Progenitor cell of endocrine pancreas (in vitro differentiated cells): ENCODE measurements around the gene PEAR1. TPM values are rescaled to one million over a fixed set of nuclear protein-coding genes. Genes with fewer than 3 reads are reported as not detected.

Experiments
- DNase-seq: peaks from one replicate; pipeline ENCODE4 v3.0.0; 2021; ENCODE audit warnings: low spot score; ENCODE audit not compliant: unreplicated experiment
- H3K27ac Mint-ChIP-seq: 2 replicates; pipeline ENCODE4 v1.8.0; 2021; ENCODE audit warnings: mild to moderate bottlenecking, moderate library complexity, mixed read lengths
- H3K27me3 Mint-ChIP-seq: 2 replicates; pipeline ENCODE4 v1.8.0; 2021; ENCODE audit warnings: mixed read lengths
- H3K36me3 Mint-ChIP-seq: 2 replicates; pipeline ENCODE4 v1.8.0; 2022; ENCODE audit warnings: mixed read lengths; ENCODE audit not compliant: insufficient read depth
- H3K4me1 Mint-ChIP-seq: 2 replicates; pipeline ENCODE4 v1.8.0; 2021; ENCODE audit warnings: low read depth, mixed read lengths
- H3K4me3 Mint-ChIP-seq: 2 replicates; pipeline ENCODE4 v1.8.0; 2021; ENCODE audit warnings: low read depth, mild to moderate bottlenecking, moderate library complexity, mixed read lengths
- H3K9me3 Mint-ChIP-seq: 2 replicates; pipeline ENCODE4 v1.8.0; 2021; ENCODE audit warnings: low read depth, mixed read lengths
- total RNA-seq: library from RNA; stranded (reverse); gene quantifications from 2 replicates; pipeline ENCODE4 v1.2.1, GENCODE V29; 2021
- TF ChIP-seq, protein P1 (sequence below): fragments of 200-600 bp; sonication (generic); IDR thresholded peaks from one replicate; pipeline ENCODE4 v1.5.0; 2021; ENCODE audit warnings: antibody characterized with exemption, mild to moderate bottlenecking; ENCODE audit not compliant: unreplicated experiment

Gene PEAR1
- total RNA-seq, 1 donor from 2014 or later: not detected

DNA sequence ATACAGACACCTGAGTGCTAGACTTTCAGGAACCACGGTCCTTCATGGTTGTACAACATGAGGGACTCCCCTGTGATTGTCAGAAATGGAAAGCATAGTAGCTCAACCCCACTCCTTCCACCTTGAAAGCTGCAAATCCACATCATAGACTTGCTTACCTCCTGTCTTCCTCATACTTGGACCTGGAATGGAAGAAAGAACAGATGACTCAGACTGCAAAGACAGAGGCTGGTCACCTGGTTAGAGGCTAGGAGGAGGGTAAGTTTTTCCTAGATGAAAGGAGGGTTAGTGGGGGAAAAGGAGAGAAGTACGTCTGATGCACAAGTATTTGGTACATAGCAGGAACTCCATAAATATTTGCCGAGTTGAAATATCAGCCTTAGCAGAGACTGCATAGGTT lies 64.1 kb downstream of the PEAR1 start:
- no peak overlapping the region for H3K4me3 Mint-ChIP-seq
- no peaks in the 10 kb centered on the region for H3K9me3 Mint-ChIP-seq
- TF ChIP-seq, protein P1, sequence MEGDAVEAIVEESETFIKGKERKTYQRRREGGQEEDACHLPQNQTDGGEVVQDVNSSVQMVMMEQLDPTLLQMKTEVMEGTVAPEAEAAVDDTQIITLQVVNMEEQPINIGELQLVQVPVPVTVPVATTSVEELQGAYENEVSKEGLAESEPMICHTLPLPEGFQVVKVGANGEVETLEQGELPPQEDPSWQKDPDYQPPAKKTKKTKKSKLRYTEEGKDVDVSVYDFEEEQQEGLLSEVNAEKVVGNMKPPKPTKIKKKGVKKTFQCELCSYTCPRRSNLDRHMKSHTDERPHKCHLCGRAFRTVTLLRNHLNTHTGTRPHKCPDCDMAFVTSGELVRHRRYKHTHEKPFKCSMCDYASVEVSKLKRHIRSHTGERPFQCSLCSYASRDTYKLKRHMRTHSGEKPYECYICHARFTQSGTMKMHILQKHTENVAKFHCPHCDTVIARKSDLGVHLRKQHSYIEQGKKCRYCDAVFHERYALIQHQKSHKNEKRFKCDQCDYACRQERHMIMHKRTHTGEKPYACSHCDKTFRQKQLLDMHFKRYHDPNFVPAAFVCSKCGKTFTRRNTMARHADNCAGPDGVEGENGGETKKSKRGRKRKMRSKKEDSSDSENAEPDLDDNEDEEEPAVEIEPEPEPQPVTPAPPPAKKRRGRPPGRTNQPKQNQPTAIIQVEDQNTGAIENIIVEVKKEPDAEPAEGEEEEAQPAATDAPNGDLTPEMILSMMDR: no peak
- H3K36me3 Mint-ChIP-seq: peaks cover 47% of the 10 kb centered on the region
- no peaks in the 10 kb centered on the region for H3K27me3 Mint-ChIP-seq
- no peak for DNase-seq
- H3K4me1 Mint-ChIP-seq: no peaks in the 10 kb centered on the region
- no peak overlapping the region for H3K27ac Mint-ChIP-seq

DNA sequence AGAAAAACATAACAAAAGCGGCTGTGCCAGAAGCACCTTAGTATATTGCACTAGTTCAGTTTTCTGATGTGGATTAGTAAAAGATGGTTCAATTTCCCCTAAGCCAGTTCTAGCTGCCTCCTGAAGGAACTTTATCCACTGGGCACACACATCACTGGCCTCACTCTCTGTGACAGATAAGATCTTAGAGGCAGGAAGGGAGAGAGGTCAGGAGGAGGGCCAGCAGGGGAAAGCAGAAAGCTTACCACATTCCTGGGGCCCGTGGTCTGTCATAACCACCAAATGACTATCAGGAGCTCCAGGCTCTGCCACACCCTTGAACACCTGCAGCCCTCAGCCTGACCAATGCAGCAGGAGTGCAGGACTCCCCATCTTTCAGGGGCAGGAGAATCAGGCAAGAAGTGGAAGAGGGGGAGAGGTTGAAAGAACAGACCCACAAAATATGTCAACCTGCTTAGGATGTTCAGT lies 64.8 kb downstream of the PEAR1 start:
- no peaks in the 10 kb centered on the region for H3K4me1 Mint-ChIP-seq
- peaks cover 49% of the 10 kb centered on the region for H3K36me3 Mint-ChIP-seq
- no peaks in the 10 kb centered on the region for H3K9me3 Mint-ChIP-seq
- no peak overlapping the region for H3K27ac Mint-ChIP-seq
- no peak overlapping the region for H3K4me3 Mint-ChIP-seq
- no peaks in the 10 kb centered on the region for H3K27me3 Mint-ChIP-seq
- no peak for DNase-seq
- TF ChIP-seq, protein P1: no peak

DNA sequence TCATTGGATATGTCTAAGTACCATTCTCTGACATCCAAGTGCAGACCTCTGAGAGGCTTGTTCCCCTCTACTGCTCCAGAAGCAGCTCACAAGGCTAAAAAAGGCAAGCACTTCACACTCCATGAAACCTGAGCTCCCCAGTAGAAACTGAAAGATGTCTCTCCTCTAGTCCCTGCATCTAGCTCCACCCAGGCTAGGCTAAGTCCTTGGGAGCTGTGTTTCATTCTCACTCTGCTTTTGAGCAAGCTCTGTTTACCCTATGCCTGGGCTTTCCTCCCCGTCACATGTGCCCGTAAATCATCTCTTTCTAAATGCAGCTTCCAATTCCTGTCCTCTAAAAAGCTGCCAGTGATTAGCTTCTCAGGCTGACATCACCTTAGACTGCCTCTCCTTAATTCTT lies 65.9 kb downstream of the PEAR1 start:
- no peak overlapping the region for H3K4me3 Mint-ChIP-seq
- H3K36me3 Mint-ChIP-seq: peaks cover 47% of the 10 kb centered on the region

DNA sequence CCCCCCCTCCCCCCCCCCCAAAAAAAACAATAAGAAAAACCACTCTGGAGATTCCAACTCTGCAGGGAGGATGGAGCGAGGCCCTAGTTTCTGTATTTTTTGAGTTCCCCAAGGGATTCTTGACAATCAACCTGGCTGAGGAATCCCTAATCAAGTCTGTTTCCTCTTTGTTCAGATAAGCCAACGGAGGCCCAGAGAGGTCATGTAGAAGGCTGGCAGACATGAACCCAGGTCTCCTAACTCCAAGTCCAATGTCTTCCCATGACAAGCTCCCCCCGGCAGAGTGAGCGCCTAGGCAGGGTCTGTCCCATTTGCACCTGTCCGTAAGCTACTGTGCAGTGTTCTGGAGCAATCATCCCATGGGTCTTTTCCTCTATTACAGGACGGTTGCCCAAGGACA lies 66.4 kb downstream of the PEAR1 start:
- no peak overlapping the region for H3K27ac Mint-ChIP-seq
- no peak overlapping the region for H3K4me3 Mint-ChIP-seq
- no peaks in the 10 kb centered on the region for H3K4me1 Mint-ChIP-seq
- H3K27me3 Mint-ChIP-seq: no peaks in the 10 kb centered on the region
- no peak for DNase-seq
- H3K9me3 Mint-ChIP-seq: no peaks in the 10 kb centered on the region
- H3K36me3 Mint-ChIP-seq: peaks cover 44% of the 10 kb centered on the region
- TF ChIP-seq, protein P1: no peak

More for the DNA sequence above, 65.9 kb downstream of the PEAR1 start:
- TF ChIP-seq, protein P1: no peak
- no peaks in the 10 kb centered on the region for H3K4me1 Mint-ChIP-seq
- H3K9me3 Mint-ChIP-seq: no peaks in the 10 kb centered on the region
- H3K27ac Mint-ChIP-seq: no peak overlapping the region
- no peaks in the 10 kb centered on the region for H3K27me3 Mint-ChIP-seq
- DNase-seq: no peak

DNA sequence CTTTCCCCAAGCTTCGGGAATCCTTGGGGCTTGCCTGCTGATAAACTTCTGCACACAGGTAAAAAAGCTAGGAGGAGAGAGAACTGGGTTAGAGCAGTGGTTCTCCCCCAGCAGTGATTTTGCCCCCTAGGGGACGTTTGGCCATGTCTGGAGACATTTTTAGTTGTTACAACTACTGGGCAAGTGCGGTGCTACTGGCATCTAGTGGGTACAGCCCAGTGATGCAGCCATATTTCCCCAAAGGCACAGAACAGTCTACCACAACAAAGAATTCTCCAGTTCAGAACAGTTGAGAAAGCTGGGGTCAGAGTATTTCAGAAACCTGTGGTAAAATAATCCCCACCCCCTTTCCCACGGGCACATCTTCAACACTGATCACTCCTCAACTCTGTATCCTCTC lies 68.2 kb downstream of the PEAR1 start:
- Mint-ChIP-seq H3K9me3 (no peaks in the 10 kb centered on the region), H3K27me3 (no peaks in the 10 kb centered on the region), H3K27ac (no peak overlapping the region), H3K4me3 (no peak overlapping the region), H3K36me3 (peaks cover 50% of the 10 kb centered on the region), H3K4me1 (no peaks in the 10 kb centered on the region)
- TF ChIP-seq, protein P1: no peak
- DNase-seq: no peak
